Progenitor cell of endocrine pancreas (in vitro differentiated cells): ENCODE results near the gene MMP8. TPM values are rescaled to one million over a fixed set of nuclear protein-coding genes. Genes with fewer than 3 reads are reported as not detected.
"Not testable (repeated sequence)": the region's sequence is repeated elsewhere in the genome, so short reads cannot be mapped to it uniquely, and the experiment has no call there.

Source experiments
- DNase-seq: peaks from one replicate; pipeline ENCODE4 v3.0.0; 2021; ENCODE audit warnings: low spot score; ENCODE audit not compliant: unreplicated experiment
- H3K27ac Mint-ChIP-seq: 2 replicates; pipeline ENCODE4 v1.8.0; 2021; ENCODE audit warnings: mild to moderate bottlenecking, moderate library complexity, mixed read lengths
- H3K27me3 Mint-ChIP-seq: 2 replicates; pipeline ENCODE4 v1.8.0; 2021; ENCODE audit warnings: mixed read lengths
- H3K36me3 Mint-ChIP-seq: 2 replicates; pipeline ENCODE4 v1.8.0; 2022; ENCODE audit warnings: mixed read lengths; ENCODE audit not compliant: insufficient read depth
- H3K4me1 Mint-ChIP-seq: 2 replicates; pipeline ENCODE4 v1.8.0; 2021; ENCODE audit warnings: low read depth, mixed read lengths
- H3K4me3 Mint-ChIP-seq: 2 replicates; pipeline ENCODE4 v1.8.0; 2021; ENCODE audit warnings: low read depth, mild to moderate bottlenecking, moderate library complexity, mixed read lengths
- H3K9me3 Mint-ChIP-seq: 2 replicates; pipeline ENCODE4 v1.8.0; 2021; ENCODE audit warnings: low read depth, mixed read lengths
- CTCF ChIP-seq: fragments of 200-600 bp; sonication (generic); IDR thresholded peaks from one replicate; pipeline ENCODE4 v1.5.0; 2021; ENCODE audit warnings: antibody characterized with exemption, mild to moderate bottlenecking; ENCODE audit not compliant: unreplicated experiment
- total RNA-seq: library from RNA; stranded (reverse); gene quantifications from 2 replicates; pipeline ENCODE4 v1.2.1, GENCODE V29; 2021

MMP8 gene
- total RNA-seq, 1 donor from 2014 or later: not detected

- Mint-ChIP-seq H3K4me3 (no peak overlapping the region), H3K27me3 (peaks cover 3% of the 10 kb centered on the region), H3K9me3 (peaks cover 10% of the 10 kb centered on the region), H3K27ac (no peak overlapping the region), H3K36me3 (peaks cover 2% of the 10 kb centered on the region), H3K4me1 (no peaks in the 10 kb centered on the region)
- no peak for DNase-seq
- TF ChIP-seq CTCF: no peak
Observed at GRCh38 chr11:102753267-102753666, 28.5 kb upstream of the MMP8 start.

GRCh38 chr11:102751673-102752072, 26.9 kb upstream of the MMP8 start:
- no peak for DNase-seq
- Mint-ChIP-seq H3K27ac (no peak overlapping the region), H3K9me3 (peaks cover 19% of the 10 kb centered on the region), H3K36me3 (no peaks in the 10 kb centered on the region), H3K4me1 (no peaks in the 10 kb centered on the region), H3K27me3 (peaks cover 3% of the 10 kb centered on the region), H3K4me3 (no peak overlapping the region)
- TF ChIP-seq CTCF: no peak

GRCh38 chr11:102749101-102749722, 24.5 kb upstream of the MMP8 start:
- no peaks in the 10 kb centered on the region for H3K4me1 Mint-ChIP-seq
- DNase-seq: no peak
- peaks cover 19% of the 10 kb centered on the region for H3K9me3 Mint-ChIP-seq
- TF ChIP-seq CTCF: no peak
- no peak overlapping the region for H3K4me3 Mint-ChIP-seq
- H3K27me3 Mint-ChIP-seq: peaks cover 3% of the 10 kb centered on the region
- no peak overlapping the region for H3K27ac Mint-ChIP-seq
- H3K36me3 Mint-ChIP-seq: no peaks in the 10 kb centered on the region

- not testable (repeated sequence) for H3K36me3 Mint-ChIP-seq, DNase-seq, H3K27me3 Mint-ChIP-seq, H3K4me1 Mint-ChIP-seq
- peaks cover 19% of the 10 kb centered on the region for H3K9me3 Mint-ChIP-seq
- H3K4me3 Mint-ChIP-seq: peak overlapping the region; percentile 80
- H3K27ac Mint-ChIP-seq: peak overlapping the region; percentile 98
Observed at GRCh38 chr11:102746746-102747578, 22.2 kb upstream of the MMP8 start.

GRCh38 chr11:102734650-102735049, 9.9 kb upstream of the MMP8 start:
- no peaks in the 10 kb centered on the region for H3K4me1 Mint-ChIP-seq
- H3K9me3 Mint-ChIP-seq: peaks cover 14% of the 10 kb centered on the region
- no peak for DNase-seq
- no peaks in the 10 kb centered on the region for H3K36me3 Mint-ChIP-seq
- no peak overlapping the region for H3K27ac Mint-ChIP-seq
- no peak overlapping the region for H3K4me3 Mint-ChIP-seq
- TF ChIP-seq CTCF: no peak
- H3K27me3 Mint-ChIP-seq: peaks cover 2% of the 10 kb centered on the region
